Measurements from ENCODE around the gene POC1A. TPM values are rescaled to one million over a fixed set of nuclear protein-coding genes. Genes with fewer than 3 reads are reported as not detected.
A peak's percentile ranks its signal among the peaks of the same experiment; 100 is the strongest.

Gene POC1A
- total RNA-seq, 1 donor from 2014 or later: 5.7 TPM

DNA sequence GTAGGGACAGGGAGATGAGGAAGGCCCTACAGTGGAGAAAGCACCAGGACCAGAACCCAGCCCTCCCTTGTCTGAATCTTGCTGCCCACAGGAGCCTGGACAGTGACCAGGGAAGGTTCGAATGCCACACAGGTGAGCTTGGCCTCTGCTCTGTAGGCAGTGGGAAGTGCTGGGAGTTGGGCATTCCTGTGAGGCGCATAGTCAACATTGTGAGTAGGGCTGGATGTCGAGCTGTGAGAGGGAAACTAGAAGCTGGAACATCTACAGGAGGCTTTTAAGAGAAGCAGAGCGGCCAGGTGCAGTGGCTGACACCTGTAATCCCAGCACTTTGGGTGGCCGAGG, 23.4 kb upstream of the POC1A start:
- no peak overlapping the region for H3K27ac Mint-ChIP-seq (ENCODE audit: unreplicated experiment)

DNA sequence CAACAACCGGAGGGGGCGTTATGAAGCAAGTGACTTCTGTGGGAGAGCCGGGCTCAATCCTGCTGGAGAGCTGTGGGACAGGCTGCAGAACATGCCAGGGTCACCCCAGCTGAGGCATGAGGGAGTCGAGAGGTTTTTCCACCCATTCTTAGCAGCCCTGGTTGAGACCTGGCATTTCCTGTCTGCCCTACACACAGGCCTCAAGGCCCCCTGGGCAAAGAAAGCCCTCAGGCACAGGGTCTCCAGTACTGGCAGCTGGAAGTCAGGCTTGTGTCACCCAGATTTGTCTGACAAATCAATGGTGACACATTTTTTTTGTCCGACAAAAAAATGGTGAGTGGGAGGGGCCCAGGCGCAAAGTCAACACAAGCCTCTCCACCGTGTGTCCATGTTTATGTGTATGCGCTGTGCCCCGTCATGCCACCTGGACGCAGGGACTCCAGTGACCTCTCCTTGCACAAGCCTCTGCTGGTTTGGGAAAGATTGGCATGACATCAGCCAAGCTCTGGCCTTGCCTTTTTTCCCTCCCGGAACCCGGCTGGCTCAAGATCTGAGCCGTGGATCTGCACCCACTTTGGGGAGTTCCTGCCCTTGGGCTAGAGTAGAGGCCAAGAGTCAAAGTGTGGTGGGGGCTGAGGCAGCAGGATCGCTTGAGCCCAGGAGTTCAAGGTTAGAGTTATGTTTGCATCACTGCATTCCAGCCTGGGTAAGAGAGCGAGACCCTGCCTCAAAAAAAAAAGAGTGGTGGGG, 22.9 kb upstream of the POC1A start:
- Mint-ChIP-seq H3K36me3 (ENCODE audit: low read depth) (no peaks in the 10 kb centered on the region), H3K9me3 (ENCODE audit: low read depth) (no peaks in the 10 kb centered on the region), H3K27me3 (ENCODE audit: low read depth) (no peaks in the 10 kb centered on the region), H3K27ac (ENCODE audit: unreplicated experiment) (no peak overlapping the region), H3K4me1 (ENCODE audit: low read depth) (peaks cover 13% of the 10 kb centered on the region), H3K4me3 (ENCODE audit: unreplicated experiment) (no peak overlapping the region)
- TF ChIP-seq, protein P1, sequence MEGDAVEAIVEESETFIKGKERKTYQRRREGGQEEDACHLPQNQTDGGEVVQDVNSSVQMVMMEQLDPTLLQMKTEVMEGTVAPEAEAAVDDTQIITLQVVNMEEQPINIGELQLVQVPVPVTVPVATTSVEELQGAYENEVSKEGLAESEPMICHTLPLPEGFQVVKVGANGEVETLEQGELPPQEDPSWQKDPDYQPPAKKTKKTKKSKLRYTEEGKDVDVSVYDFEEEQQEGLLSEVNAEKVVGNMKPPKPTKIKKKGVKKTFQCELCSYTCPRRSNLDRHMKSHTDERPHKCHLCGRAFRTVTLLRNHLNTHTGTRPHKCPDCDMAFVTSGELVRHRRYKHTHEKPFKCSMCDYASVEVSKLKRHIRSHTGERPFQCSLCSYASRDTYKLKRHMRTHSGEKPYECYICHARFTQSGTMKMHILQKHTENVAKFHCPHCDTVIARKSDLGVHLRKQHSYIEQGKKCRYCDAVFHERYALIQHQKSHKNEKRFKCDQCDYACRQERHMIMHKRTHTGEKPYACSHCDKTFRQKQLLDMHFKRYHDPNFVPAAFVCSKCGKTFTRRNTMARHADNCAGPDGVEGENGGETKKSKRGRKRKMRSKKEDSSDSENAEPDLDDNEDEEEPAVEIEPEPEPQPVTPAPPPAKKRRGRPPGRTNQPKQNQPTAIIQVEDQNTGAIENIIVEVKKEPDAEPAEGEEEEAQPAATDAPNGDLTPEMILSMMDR (IDR thresholded peaks at IDR 0.05): peak; percentile 15
- DNase-seq (ENCODE audit: low spot score): peak; percentile 61

More for the DNA sequence above, 23.4 kb upstream of the POC1A start:
- H3K36me3 Mint-ChIP-seq (ENCODE audit: low read depth): no peaks in the 10 kb centered on the region
- no peaks in the 10 kb centered on the region for H3K27me3 Mint-ChIP-seq (ENCODE audit: low read depth)
- H3K4me1 Mint-ChIP-seq (ENCODE audit: low read depth): peaks cover 13% of the 10 kb centered on the region
- TF ChIP-seq, protein P1 (IDR thresholded peaks at IDR 0.05): no peak
- DNase-seq (ENCODE audit: low spot score): peak; percentile 34
- no peaks in the 10 kb centered on the region for H3K9me3 Mint-ChIP-seq (ENCODE audit: low read depth)
- no peak overlapping the region for H3K4me3 Mint-ChIP-seq (ENCODE audit: unreplicated experiment)

DNA sequence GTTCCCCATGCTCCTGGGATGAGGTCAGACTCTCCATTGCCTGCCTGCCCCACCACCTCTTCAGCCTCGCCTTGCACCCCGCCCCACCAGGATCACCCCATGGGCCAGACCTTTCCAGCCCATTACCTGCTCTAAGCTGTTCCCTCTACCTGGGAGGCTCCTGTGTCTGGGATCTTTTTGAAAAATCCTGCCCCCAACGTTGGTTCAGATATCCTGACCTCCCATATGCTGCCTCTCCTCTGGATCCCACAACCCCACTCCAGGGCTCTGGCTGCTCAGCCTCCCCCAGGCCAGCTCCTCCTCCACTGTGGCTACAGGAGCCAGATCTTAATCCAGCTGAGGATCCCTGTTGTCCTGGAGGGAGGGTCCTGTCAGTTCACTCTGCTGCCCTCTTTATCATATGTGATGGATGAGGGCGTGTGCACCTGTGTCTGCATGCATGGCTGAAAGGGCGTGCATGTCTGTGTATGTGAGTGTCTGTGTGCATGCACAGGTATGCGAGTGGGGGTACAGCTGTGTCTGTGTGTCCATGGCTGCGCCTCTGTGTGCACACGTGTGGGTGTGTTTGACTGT, 22.0 kb upstream of the POC1A start:
- TF ChIP-seq, protein P1 (IDR thresholded peaks at IDR 0.05): no peak
- peak; percentile 40 for DNase-seq (ENCODE audit: low spot score)
- no peak overlapping the region for H3K27ac Mint-ChIP-seq (ENCODE audit: unreplicated experiment)
- no peaks in the 10 kb centered on the region for H3K9me3 Mint-ChIP-seq (ENCODE audit: low read depth)
- peaks cover 13% of the 10 kb centered on the region for H3K4me1 Mint-ChIP-seq (ENCODE audit: low read depth)
- no peaks in the 10 kb centered on the region for H3K27me3 Mint-ChIP-seq (ENCODE audit: low read depth)
- H3K4me3 Mint-ChIP-seq (ENCODE audit: unreplicated experiment): no peak overlapping the region
- no peaks in the 10 kb centered on the region for H3K36me3 Mint-ChIP-seq (ENCODE audit: low read depth)

DNA sequence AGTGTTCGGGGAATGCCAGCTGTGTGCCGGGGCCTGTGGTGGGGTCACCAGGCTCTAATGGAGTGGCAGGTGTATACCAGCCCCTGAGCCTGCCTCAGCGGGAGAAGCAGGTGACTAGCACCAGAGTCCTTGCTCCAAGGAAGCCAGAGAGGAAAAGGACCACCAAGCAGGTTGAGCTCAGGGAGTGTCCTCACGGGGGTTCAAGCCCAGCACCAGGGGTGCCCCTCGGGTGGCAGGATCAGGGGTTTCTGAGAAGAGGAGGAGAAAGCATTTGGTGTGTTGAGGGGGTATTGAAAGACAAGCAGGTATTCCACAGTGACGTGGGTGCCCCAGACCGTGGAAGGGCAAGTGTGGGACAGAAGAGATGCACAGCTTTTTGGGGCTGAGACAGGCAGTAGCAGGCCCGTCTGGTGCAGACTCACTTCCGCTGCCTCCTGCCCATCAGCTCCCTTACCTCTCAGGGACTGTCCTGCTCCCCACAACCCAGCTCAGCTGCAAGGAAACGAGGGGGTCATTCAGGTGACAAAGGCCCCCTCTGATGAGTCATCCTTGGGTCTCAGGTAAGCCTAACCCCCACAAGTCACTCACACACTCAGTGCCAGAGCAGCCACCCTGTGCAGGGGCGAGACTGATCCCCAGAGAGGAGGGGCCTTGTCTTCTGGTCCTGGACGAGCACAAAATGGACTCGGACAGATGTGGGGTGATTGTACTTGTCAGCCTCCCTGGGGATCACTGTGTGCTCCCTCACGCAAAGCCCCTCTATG, 21.4 kb upstream of the POC1A start:
- Mint-ChIP-seq H3K36me3 (ENCODE audit: low read depth) (no peaks in the 10 kb centered on the region), H3K4me3 (ENCODE audit: unreplicated experiment) (no peak overlapping the region), H3K9me3 (ENCODE audit: low read depth) (no peaks in the 10 kb centered on the region), H3K27ac (ENCODE audit: unreplicated experiment) (no peak overlapping the region), H3K4me1 (ENCODE audit: low read depth) (peaks cover 13% of the 10 kb centered on the region), H3K27me3 (ENCODE audit: low read depth) (no peaks in the 10 kb centered on the region)
- peak; percentile 69 for DNase-seq (ENCODE audit: low spot score)
- TF ChIP-seq, protein P1 (IDR thresholded peaks at IDR 0.05): no peak

DNA sequence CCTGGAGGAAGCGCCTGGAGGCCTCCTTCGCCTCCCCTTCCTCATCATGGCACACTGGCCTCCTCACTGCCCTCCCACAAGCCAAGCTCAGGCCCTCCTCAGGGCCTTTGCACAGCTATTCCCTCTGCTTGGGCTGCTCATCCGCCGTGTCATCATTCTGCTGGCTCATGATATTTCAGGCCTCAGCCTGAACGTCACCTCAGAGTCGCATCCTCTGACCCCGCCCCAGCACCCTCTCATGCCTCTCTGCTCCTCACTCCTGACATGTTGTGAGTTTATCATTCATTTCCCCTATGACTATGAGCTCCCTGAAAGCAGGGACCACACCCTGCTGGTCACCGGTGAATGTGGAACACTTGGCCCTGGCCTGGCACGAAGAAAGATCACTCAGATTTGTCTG, 20.7 kb upstream of the POC1A start:
- no peaks in the 10 kb centered on the region for H3K27me3 Mint-ChIP-seq (ENCODE audit: low read depth)
- H3K27ac Mint-ChIP-seq (ENCODE audit: unreplicated experiment): no peak overlapping the region
- no peaks in the 10 kb centered on the region for H3K36me3 Mint-ChIP-seq (ENCODE audit: low read depth)
- no peak for DNase-seq (ENCODE audit: low spot score)
- H3K4me3 Mint-ChIP-seq (ENCODE audit: unreplicated experiment): no peak overlapping the region
- H3K4me1 Mint-ChIP-seq (ENCODE audit: low read depth): peaks cover 13% of the 10 kb centered on the region
- TF ChIP-seq, protein P1 (IDR thresholded peaks at IDR 0.05): no peak
- H3K9me3 Mint-ChIP-seq (ENCODE audit: low read depth): no peaks in the 10 kb centered on the region

Data from chondrocyte (in vitro differentiated cells).